ENCODE results near the gene OSTN.

The OSTN gene

DNA sequence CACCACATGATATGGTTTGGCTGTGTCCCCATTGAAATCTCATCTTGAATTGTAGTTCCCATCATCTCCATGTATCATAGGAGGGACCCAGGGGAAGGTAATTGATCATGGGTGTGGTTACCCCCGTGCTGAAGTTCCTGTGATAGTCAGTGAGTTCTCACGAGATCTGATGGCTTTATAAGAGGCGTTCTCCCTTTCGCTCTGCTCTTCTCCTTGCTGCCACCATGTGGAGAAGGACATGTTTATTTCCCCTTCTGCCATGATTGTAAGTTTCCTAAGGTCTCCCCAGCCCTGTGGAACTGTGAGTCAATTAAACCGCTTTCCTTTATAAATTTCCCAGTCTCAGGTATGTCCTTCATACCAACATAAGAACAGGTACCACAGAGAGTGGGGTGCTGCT is 21.9 kb downstream of the OSTN start:
- no peak overlapping the region for H3K4me3 ChIP-seq (ENCODE audit: low read depth, low read length)
- no peaks in the 10 kb centered on the region for H3K36me3 ChIP-seq (replicated peaks)
- TF ChIP-seq, protein P1, sequence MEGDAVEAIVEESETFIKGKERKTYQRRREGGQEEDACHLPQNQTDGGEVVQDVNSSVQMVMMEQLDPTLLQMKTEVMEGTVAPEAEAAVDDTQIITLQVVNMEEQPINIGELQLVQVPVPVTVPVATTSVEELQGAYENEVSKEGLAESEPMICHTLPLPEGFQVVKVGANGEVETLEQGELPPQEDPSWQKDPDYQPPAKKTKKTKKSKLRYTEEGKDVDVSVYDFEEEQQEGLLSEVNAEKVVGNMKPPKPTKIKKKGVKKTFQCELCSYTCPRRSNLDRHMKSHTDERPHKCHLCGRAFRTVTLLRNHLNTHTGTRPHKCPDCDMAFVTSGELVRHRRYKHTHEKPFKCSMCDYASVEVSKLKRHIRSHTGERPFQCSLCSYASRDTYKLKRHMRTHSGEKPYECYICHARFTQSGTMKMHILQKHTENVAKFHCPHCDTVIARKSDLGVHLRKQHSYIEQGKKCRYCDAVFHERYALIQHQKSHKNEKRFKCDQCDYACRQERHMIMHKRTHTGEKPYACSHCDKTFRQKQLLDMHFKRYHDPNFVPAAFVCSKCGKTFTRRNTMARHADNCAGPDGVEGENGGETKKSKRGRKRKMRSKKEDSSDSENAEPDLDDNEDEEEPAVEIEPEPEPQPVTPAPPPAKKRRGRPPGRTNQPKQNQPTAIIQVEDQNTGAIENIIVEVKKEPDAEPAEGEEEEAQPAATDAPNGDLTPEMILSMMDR (IDR thresholded peaks at IDR 0.05; ENCODE audit: low read depth, low read length, missing control alignments), result peak; percentile 36
- H3K27ac ChIP-seq, result no peak overlapping the region
- no peak for DNase-seq
- no peaks in the 10 kb centered on the region for H3K27me3 ChIP-seq (replicated peaks)
- in situ Hi-C loops (cut with HindIII; ENCODE audit: low pct_ligation_motif_present, low sequenced_read_pairs), result no loop called here

- in situ Hi-C loops (cut with HindIII; ENCODE audit: low pct_ligation_motif_present, low sequenced_read_pairs), result no loop called here
- Histone ChIP-seq H3K36me3 (replicated peaks) (no peaks in the 10 kb centered on the region), H3K4me3 (ENCODE audit: low read depth, low read length) (no peak overlapping the region), H3K27me3 (replicated peaks) (no peaks in the 10 kb centered on the region), H3K27ac (no peak overlapping the region)
- TF ChIP-seq, protein P1 (IDR thresholded peaks at IDR 0.05; ENCODE audit: low read depth, low read length, missing control alignments), result no peak
- DNase-seq, result no peak
These were observed 22.6 kb downstream of the OSTN start for GRCh38 chr3:191221638-191222037.

DNA sequence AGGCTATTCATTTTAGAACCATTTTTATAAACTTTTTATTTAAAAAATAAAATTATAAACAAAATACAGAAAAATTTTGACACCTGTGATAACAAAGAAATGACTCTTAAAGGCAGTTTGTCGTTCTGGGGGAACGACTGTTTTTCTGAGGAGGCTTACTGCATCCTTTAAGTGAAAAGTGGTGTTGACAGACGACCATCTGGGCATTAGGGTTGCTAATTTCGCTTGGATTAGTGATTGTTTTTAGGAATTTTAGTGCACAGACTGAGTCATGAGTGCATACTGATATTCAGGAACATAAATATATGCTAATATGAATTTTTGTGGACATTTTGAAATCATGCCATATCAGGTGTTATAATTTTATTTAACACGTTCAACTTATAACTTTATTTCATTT is 28.5 kb downstream of the OSTN start:
- TF ChIP-seq, protein P1 (IDR thresholded peaks at IDR 0.05; ENCODE audit: low read depth, low read length, missing control alignments), result no peak
- H3K4me3 ChIP-seq (ENCODE audit: low read depth, low read length), result no peak overlapping the region
- no peak overlapping the region for H3K27ac ChIP-seq
- DNase-seq, result no peak
- no peaks in the 10 kb centered on the region for H3K27me3 ChIP-seq (replicated peaks)
- in situ Hi-C loops (cut with HindIII; ENCODE audit: low pct_ligation_motif_present, low sequenced_read_pairs), result no loop called here
- no peaks in the 10 kb centered on the region for H3K36me3 ChIP-seq (replicated peaks)

DNA sequence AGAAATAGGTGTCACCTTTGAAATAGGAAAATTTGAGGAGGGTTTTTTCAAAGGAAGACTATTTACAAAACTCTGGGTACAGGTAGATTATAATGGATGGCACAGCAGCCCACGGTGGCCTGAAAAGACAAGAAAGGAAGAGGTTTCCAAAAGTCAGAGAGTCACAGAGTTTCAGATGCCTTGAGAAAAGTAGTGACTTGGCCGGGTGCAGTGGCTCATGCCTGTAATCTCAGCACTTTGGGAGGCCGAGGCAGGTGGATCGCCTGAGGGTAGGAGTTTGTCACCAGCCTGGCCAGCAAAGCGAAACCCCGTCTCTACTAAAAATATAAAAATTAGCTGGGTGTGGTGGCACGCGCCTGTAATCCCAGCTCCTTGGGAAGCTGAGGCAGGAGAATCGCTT is 35.2 kb downstream of the OSTN start:
- H3K27ac ChIP-seq, result no peak overlapping the region
- no peak for DNase-seq
- H3K27me3 ChIP-seq (replicated peaks), result no peaks in the 10 kb centered on the region
- in situ Hi-C loops (cut with HindIII; ENCODE audit: low pct_ligation_motif_present, low sequenced_read_pairs), result no loop called here
- TF ChIP-seq, protein P1 (IDR thresholded peaks at IDR 0.05; ENCODE audit: low read depth, low read length, missing control alignments), result no peak
- H3K4me3 ChIP-seq (ENCODE audit: low read depth, low read length), result no peak overlapping the region
- no peaks in the 10 kb centered on the region for H3K36me3 ChIP-seq (replicated peaks)

- Histone ChIP-seq H3K27me3 (replicated peaks) (no peaks in the 10 kb centered on the region), H3K27ac (peak overlapping the region; percentile 85), H3K36me3 (replicated peaks) (no peaks in the 10 kb centered on the region), H3K4me3 (ENCODE audit: low read depth, low read length) (no peak overlapping the region)
- TF ChIP-seq, protein P1 (IDR thresholded peaks at IDR 0.05; ENCODE audit: low read depth, low read length, missing control alignments), result no peak
- in situ Hi-C loops (cut with HindIII; ENCODE audit: low pct_ligation_motif_present, low sequenced_read_pairs), result no loop called here
- DNase-seq, result peak; percentile 55
These were observed 36.6 kb downstream of the OSTN start for GRCh38 chr3:191235331-191236314.

All from brain microvascular endothelial cell (primary cell).